Endothelial cell of umbilical vein (primary cell): ENCODE measurements around the gene SPEF2.

Source experiments
- CTCF ChIP-seq, 2 donors: IDR thresholded peaks; 1 replicate in 1 of 2; 2 replicates in 1 of 2; pipeline ENCODE4 v1.5.1; 2011; ENCODE audit warnings: low read length in 2 of 2, mild to moderate bottlenecking in 2 of 2, moderate library complexity in 2 of 2, control low read depth in 1 of 2, inconsistent platforms in 1 of 2, low read depth in 1 of 2; ENCODE audit not compliant: insufficient read depth in 1 of 2; ENCODE audit errors: extremely low read depth in 1 of 2
- EZH2 ChIP-seq: IDR thresholded peaks from 2 replicates; pipeline ENCODE4 v1.6.1; 2012; ENCODE audit warnings: borderline replicate concordance, low read depth, mild to moderate bottlenecking, moderate library complexity, low read length, inconsistent platforms; ENCODE audit not compliant: severe bottlenecking
- FOS ChIP-seq: IDR thresholded peaks from 2 replicates; pipeline ENCODE4 v1.6.1; 2011; ENCODE audit warnings: mild to moderate bottlenecking, low read length, moderate library complexity, borderline replicate concordance; ENCODE audit not compliant: insufficient read depth
- GATA2 ChIP-seq: IDR thresholded peaks from 2 replicates; pipeline ENCODE4 v1.7.0; 2011; ENCODE audit warnings: low read depth, mild to moderate bottlenecking, moderate library complexity, mixed read lengths, low read length; ENCODE audit not compliant: insufficient read length, insufficient read depth
- MAX ChIP-seq: IDR thresholded peaks from 2 replicates; pipeline ENCODE4 v1.6.1; 2011; ENCODE audit not compliant: insufficient read depth, insufficient read length
- MYC ChIP-seq: IDR thresholded peaks from one replicate; pipeline ENCODE4 v1.6.1; 2011; ENCODE audit warnings: mild to moderate bottlenecking, low read depth, low read length
- POLR2A ChIP-seq: IDR thresholded peaks from 2 replicates; pipeline ENCODE4 v1.6.1; 2012; ENCODE audit warnings: low read depth, mild to moderate bottlenecking, control low read depth, low read length
- POLR2AphosphoS5 ChIP-seq: IDR thresholded peaks from 2 replicates; pipeline ENCODE4 v1.6.1; 2012; ENCODE audit warnings: low read depth, mild to moderate bottlenecking, control low read depth, low read length, moderate library complexity; ENCODE audit not compliant: insufficient read depth

GRCh38 chr5:35819026-35819425, 201.4 kb downstream of the SPEF2 start:
- TF ChIP-seq CTCF (IDR thresholded peaks at IDR 0.05; ENCODE audit: extremely low read depth in 1 of 2, insufficient read depth in 1 of 2, low read depth in 1 of 2, low read length in 2 of 2) = no peak
- no peak for TF ChIP-seq POLR2A
- no peak for TF ChIP-seq FOS
- no peak for TF ChIP-seq MYC
- no peak for TF ChIP-seq POLR2AphosphoS5
- no peak for TF ChIP-seq MAX
- TF ChIP-seq EZH2 = no peak
- TF ChIP-seq GATA2 = no peak
